GM06990 (cell line): ENCODE results near the gene CLCN6.

Source experiments
- DNase-seq: peaks from one replicate; pipeline ENCODE4 v3.0.0-alpha.2; 2011; ENCODE audit not compliant: insufficient read length; ENCODE audit errors: extremely low read depth
- H3K27me3 ChIP-seq: replicated peaks from 2 replicates; pipeline ENCODE4 v1.6.0; 2011; ENCODE audit warnings: low read length; ENCODE audit not compliant: control insufficient read depth, insufficient read depth
- H3K36me3 ChIP-seq: 2 replicates; pipeline ENCODE4 v1.5.1; 2011; ENCODE audit warnings: low read length; ENCODE audit not compliant: control insufficient read depth, insufficient read depth
- H3K4me3 ChIP-seq: replicated peaks from 2 replicates; pipeline ENCODE4 v1.5.1; 2011; ENCODE audit warnings: low read depth, mild to moderate bottlenecking, control low read depth, low read length
- TF ChIP-seq, protein P1 (sequence below): IDR thresholded peaks from 2 replicates; pipeline ENCODE4 v1.5.1; 2011; ENCODE audit warnings: low read length, control low read depth, mild to moderate bottlenecking, inconsistent platforms; ENCODE audit not compliant: insufficient read depth, poor library complexity, severe bottlenecking

The CLCN6 gene

DNA sequence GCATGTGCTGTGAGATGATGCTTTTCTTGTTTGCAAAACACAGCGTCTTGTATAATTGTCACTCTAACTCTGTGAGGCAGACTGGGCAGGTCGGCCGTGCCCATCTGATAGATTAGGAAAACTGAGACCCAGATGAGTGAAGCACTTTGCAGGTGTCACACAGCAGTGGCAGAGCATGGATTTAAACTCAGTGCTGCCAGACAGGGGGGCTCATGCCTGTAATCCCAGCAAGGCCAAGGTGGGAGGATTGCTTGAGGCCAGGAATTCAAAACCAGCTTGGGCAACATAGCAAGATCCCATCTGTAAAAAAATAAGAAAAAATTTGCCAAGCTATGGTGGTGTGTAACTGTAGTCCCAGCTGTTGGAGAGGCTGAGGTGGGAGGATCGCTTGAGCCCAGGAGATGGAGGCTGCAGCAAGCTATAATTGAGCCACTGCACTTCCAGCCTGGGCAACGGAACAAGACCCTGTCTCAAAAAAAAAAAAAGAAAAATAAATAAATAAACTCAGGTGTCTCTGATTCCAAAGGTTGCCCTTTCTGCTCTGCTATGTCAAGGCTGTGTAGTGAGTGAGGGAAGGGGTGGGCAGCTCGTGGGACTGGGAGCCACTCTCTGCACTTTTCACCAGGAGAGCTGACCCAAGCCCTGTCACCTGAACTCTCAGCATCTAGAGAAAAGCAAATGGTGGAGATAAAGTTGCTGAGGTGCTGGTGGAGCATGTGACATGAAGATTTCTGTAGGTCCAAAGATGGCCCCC, 85.6 kb downstream of the CLCN6 start:
- Histone ChIP-seq H3K4me3 (no peak overlapping the region), H3K27me3 (no peaks in the 10 kb centered on the region; the same call in none of the 2 replicates), H3K36me3 (no peaks in the 10 kb centered on the region)
- DNase-seq: no peak
- TF ChIP-seq, protein P1, sequence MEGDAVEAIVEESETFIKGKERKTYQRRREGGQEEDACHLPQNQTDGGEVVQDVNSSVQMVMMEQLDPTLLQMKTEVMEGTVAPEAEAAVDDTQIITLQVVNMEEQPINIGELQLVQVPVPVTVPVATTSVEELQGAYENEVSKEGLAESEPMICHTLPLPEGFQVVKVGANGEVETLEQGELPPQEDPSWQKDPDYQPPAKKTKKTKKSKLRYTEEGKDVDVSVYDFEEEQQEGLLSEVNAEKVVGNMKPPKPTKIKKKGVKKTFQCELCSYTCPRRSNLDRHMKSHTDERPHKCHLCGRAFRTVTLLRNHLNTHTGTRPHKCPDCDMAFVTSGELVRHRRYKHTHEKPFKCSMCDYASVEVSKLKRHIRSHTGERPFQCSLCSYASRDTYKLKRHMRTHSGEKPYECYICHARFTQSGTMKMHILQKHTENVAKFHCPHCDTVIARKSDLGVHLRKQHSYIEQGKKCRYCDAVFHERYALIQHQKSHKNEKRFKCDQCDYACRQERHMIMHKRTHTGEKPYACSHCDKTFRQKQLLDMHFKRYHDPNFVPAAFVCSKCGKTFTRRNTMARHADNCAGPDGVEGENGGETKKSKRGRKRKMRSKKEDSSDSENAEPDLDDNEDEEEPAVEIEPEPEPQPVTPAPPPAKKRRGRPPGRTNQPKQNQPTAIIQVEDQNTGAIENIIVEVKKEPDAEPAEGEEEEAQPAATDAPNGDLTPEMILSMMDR: no peak
